AG09309 (cell line): ENCODE measurements around the gene PDE6A.
A peak's percentile ranks its signal among the peaks of the same experiment; 100 is the strongest.

ENCODE experiments used
- DNase-seq: peaks from one replicate; pipeline ENCODE4 v3.0.0-alpha.2; 2010; ENCODE audit warnings: low read depth
- H3K4me3 ChIP-seq: 2 replicates; pipeline ENCODE4 v1.5.1; 2011; ENCODE audit warnings: mild to moderate bottlenecking, low read depth, low read length, moderate library complexity; ENCODE audit not compliant: control insufficient read depth
- CTCF ChIP-seq: IDR thresholded peaks from 2 replicates; pipeline ENCODE4 v1.5.1; 2011; ENCODE audit warnings: mild to moderate bottlenecking, low read depth, low read length, inconsistent platforms; ENCODE audit not compliant: insufficient read depth, control insufficient read depth; ENCODE audit errors: missing control alignments

Gene PDE6A

GRCh38 chr5:149937610-149938009 is 7.0 kb downstream of the PDE6A start:
- no peak for DNase-seq
- no peak overlapping the region for H3K4me3 ChIP-seq
- TF ChIP-seq CTCF = no peak

- TF ChIP-seq CTCF = no peak
- no peak for DNase-seq
- H3K4me3 ChIP-seq = no peak overlapping the region
These were observed 7.9 kb downstream of the PDE6A start for GRCh38 chr5:149936700-149937091.

- TF ChIP-seq CTCF = no peak
- DNase-seq = no peak
- no peak overlapping the region for H3K4me3 ChIP-seq
These were observed 8.4 kb downstream of the PDE6A start for GRCh38 chr5:149936044-149936699.

GRCh38 chr5:149935431-149935901 is 9.1 kb downstream of the PDE6A start:
- DNase-seq = no peak
- TF ChIP-seq CTCF = no peak
- no peak overlapping the region for H3K4me3 ChIP-seq

- peak; percentile 75 for TF ChIP-seq CTCF
These were observed 11.9 kb downstream of the PDE6A start for GRCh38 chr5:149932445-149933350.

GRCh38 chr5:149931992-149932436 is 12.6 kb downstream of the PDE6A start:
- TF ChIP-seq CTCF = no peak
- H3K4me3 ChIP-seq = peak overlapping the region; percentile 45
- DNase-seq = no peak

More at GRCh38 chr5:149932445-149933350, 11.9 kb downstream of the PDE6A start:
- no peak for DNase-seq
- H3K4me3 ChIP-seq = peak overlapping the region; percentile 45
